Measurements from ENCODE around the gene HSPB8. TPM values are rescaled to one million over a fixed set of nuclear protein-coding genes. Genes with fewer than 3 reads are reported as not detected.

The HSPB8 gene
- total and polyA plus RNA-seq, 8 donors, result 5.4 to 21.2 (median 9.7) TPM

DNA sequence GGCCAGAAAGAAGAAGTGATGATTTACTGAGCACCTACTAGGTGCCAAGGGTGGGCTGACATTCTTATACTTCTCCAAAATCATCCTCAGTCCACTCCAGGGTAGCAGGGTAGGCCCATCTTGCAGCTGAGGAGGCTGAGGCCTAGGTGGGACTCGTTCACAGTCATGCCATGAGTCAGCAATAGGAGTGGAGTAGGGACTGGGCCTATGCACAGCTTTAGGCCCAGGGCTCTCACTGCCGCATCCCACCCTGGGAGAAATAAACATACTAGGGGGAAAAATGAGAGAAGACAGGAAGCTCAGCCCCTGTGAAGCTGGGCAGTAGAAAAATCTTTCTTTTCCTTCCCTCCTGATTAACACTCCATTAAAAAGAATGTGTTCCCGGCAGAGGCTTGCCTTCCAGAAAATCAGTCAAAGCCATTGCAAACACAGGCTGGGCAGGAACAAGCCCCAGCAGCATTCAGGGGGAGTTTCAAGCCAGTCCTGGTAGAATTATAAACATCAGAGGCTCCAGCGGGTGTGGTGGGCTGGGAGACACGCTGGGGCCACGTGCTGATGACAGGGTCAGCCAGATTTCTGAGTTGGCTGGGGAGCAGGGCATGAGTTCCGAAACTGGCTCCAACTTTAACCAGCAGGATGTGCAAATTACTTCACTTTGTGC, 1.8 kb downstream of the HSPB8 start:
- ATAC-seq (peak in 2 of 4 donors; percentile 14 to 34), DNase-seq (no peak), FAIRE-seq (no peak)
- TF ChIP-seq, protein P1, sequence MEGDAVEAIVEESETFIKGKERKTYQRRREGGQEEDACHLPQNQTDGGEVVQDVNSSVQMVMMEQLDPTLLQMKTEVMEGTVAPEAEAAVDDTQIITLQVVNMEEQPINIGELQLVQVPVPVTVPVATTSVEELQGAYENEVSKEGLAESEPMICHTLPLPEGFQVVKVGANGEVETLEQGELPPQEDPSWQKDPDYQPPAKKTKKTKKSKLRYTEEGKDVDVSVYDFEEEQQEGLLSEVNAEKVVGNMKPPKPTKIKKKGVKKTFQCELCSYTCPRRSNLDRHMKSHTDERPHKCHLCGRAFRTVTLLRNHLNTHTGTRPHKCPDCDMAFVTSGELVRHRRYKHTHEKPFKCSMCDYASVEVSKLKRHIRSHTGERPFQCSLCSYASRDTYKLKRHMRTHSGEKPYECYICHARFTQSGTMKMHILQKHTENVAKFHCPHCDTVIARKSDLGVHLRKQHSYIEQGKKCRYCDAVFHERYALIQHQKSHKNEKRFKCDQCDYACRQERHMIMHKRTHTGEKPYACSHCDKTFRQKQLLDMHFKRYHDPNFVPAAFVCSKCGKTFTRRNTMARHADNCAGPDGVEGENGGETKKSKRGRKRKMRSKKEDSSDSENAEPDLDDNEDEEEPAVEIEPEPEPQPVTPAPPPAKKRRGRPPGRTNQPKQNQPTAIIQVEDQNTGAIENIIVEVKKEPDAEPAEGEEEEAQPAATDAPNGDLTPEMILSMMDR (IDR thresholded peaks at IDR 0.05), result no peak
- no peaks in the 10 kb centered on the region for H3K36me3 ChIP-seq
- 41 to 56% methylated on average over 7 of the region's 7 CpGs for WGBS, 2 donors
- H3K27ac ChIP-seq, result peak overlapping the region in 3 of 4 donors; percentile 41 to 91 (median 89)
- peaks cover 0 to 5% (median 0%) of the 10 kb centered on the region in 4 donors for H3K27me3 ChIP-seq
- no peaks in the 10 kb centered on the region for H3K9me3 ChIP-seq
- H3K4me3 ChIP-seq, result peak overlapping the region; percentile 1 to 49 (median 18)
- intact Hi-C loops (cut with DNase I), result no loop called here
- peaks cover 0 to 5% (median 0%) of the 10 kb centered on the region in 3 donors for H3K4me1 ChIP-seq

- intact Hi-C loops (cut with DNase I), result no loop called here
- no peak for DNase-seq
- ATAC-seq, result no peak
- FAIRE-seq, result no peak
- Histone ChIP-seq H3K27ac (peak overlapping the region in 2 of 4 donors; percentile 89 to 91), H3K4me3 (peak overlapping the region in 1 of 4 donors; percentile 49), H3K36me3 (no peaks in the 10 kb centered on the region), H3K27me3 (peaks cover 0 to 5% (median 0%) of the 10 kb centered on the region in 4 donors), H3K4me1 (peaks cover 0 to 5% (median 0%) of the 10 kb centered on the region in 3 donors), H3K9me3 (no peaks in the 10 kb centered on the region)
- TF ChIP-seq, protein P1 (IDR thresholded peaks at IDR 0.05), result no peak
- 54 to 60% methylated on average over 2 of the region's 2 CpGs for WGBS, 2 donors
Observed at GRCh38 chr12:119181202-119181601, 2.5 kb downstream of the HSPB8 start.

- no peak overlapping the region for H3K27ac ChIP-seq
- FAIRE-seq, result no peak
- 59 to 70% methylated on average over 3 of the region's 3 CpGs for WGBS, 2 donors
Observed at GRCh38 chr12:119181944-119182343, 3.2 kb downstream of the HSPB8 start.

DNA sequence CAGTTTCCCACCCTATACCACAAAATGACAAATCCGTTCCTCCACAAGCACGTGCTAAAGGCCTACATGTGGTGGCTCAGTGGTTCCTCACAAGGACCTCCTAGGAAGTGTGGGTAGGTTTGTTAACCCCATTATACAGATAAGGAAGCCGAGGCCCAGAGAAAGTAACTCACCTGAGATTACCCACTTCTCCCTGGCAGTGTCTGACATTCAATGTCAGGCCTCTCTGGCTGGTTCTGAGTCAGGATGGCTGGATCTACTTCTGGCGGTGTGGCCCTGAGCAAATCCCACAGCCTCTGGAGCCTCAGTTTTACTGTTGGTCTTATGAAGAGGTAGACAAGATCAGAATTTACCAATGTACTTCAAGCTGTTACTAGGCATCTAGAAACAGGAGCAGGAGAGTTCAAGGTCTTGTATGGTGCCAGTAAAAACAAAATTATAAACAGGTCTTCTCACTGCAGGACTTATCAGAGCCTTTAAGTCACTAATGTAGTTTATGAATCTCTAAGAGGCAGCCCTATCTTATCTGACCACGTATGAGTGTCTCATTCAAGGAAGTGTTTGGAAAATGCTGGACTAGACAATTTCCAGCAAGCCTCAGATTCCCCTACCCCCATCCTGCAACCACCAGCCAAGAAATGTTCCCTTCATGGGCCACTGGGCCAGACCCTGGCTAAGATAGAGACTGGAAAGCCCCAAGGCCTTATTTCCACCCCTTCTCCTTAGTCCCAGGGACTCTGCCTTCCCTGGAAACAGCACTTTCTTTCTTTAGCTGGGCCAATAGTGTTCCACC, 4.2 kb downstream of the HSPB8 start:
- TF ChIP-seq, protein P1 (IDR thresholded peaks at IDR 0.05), result no peak
- WGBS, 2 donors, result 72 to 76% methylated on average over 5 of the region's 5 CpGs
- Histone ChIP-seq H3K4me1 (peaks cover 0 to 5% (median 0%) of the 10 kb centered on the region in 3 donors), H3K36me3 (no peaks in the 10 kb centered on the region), H3K9me3 (no peaks in the 10 kb centered on the region), H3K27me3 (peaks cover 0 to 5% (median 0%) of the 10 kb centered on the region in 4 donors), H3K27ac (peak overlapping the region in 1 of 4 donors; percentile 5), H3K4me3 (no peak overlapping the region)
- FAIRE-seq, result no peak
- no peak for DNase-seq
- intact Hi-C loops (cut with DNase I), result no loop called here
- ATAC-seq, result peak in 1 of 4 donors; percentile 6

More at GRCh38 chr12:119181944-119182343, 3.2 kb downstream of the HSPB8 start:
- TF ChIP-seq, protein P1 (IDR thresholded peaks at IDR 0.05), result no peak
- no peaks in the 10 kb centered on the region for H3K9me3 ChIP-seq
- H3K4me1 ChIP-seq, result peaks cover 0 to 5% (median 0%) of the 10 kb centered on the region in 3 donors
- ATAC-seq (no peak), DNase-seq (no peak)
- peak overlapping the region in 1 of 4 donors; percentile 49 for H3K4me3 ChIP-seq
- no peaks in the 10 kb centered on the region for H3K36me3 ChIP-seq
- intact Hi-C loops (cut with DNase I), result no loop called here
- H3K27me3 ChIP-seq, result peaks cover 0 to 5% (median 0%) of the 10 kb centered on the region in 4 donors

Data from pancreas (tissue), 10 donors.